ENCODE data around the gene SEC16A.

DNA sequence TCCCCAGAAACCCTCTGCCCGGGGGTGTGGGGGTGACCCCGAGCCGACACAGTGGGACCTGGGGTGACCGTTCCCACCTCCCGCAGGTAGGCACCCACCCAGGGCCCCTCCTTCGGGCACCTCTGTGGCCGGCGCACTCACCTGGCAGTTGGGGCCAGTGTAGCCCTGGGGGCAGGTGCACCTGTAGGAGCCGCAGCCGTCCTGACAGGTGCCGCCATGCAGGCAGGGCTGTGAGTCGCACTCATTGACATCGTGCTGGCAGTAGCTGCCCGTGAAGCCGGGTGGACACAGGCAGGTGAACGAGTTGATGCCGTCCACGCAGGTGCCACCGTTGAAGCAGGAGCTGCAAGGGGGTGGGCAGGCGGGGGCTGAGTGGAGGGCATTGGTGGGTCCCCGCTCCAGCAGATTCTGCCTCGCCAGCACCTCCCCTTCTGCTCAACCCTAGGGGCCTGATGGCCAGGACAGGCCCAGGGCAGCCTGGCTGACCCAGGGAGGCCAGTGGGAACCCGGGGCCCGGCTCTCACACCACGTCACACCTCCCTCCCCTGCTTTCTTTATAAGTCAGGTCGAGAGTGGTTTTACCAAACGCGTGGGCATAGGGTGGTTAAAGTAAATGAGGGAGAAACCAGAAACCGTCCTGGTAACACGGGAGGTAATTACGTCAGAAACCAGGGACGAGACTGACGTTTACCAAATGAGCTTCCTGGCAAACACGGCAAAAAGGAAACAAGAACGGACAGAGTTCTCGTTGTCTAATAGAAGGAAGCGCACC, 26.1 kb upstream of the SEC16A start:
- no peak for TF ChIP-seq EZH2 (IDR thresholded peaks at IDR 0.05)
- TF ChIP-seq POLR2AphosphoS5 (IDR thresholded peaks at IDR 0.05; ENCODE audit: borderline replicate concordance, low read depth, low read length) = no peak
- TF ChIP-seq FOXP2 (optimal IDR thresholded peaks at IDR 0.05; ENCODE audit: control extremely low read depth, extremely low read length, insufficient read depth) = no peak

All from SK-N-MC (cell line).